Endothelial cell of umbilical vein (primary cell): Measurements from ENCODE around the gene UBE2H. TPM values are rescaled to one million over a fixed set of nuclear protein-coding genes. Genes with fewer than 3 reads are reported as not detected.

Source experiments
- BruUV-seq: library from RNA; stranded (reverse); fragments of 400-500 nt; replicated peaks from 2 replicates; lab custom pipeline; 2021; lab: Mats Ljungman, UMichigan
- CTCF ChIA-PET: fragments of 300-600, 350-600 bp; sonication (Branson Sonifier 250); formaldehyde crosslinking; loops from one replicate; lab custom pipeline; 2021; ENCODE audit warnings: antibody characterized with exemption, inconsistent platforms; lab: Charles Lee
- POLR2A ChIA-PET: fragments of 300-600, 350-600 bp; sonication (Branson Sonifier 250); formaldehyde crosslinking; loops from one replicate; lab custom pipeline; 2021; ENCODE audit warnings: antibody characterized with exemption, inconsistent platforms; lab: Charles Lee
- DNase-seq: peaks from one replicate; pipeline ENCODE4 v3.0.0-alpha.2; 2011; ENCODE audit warnings: low read depth, low spot score
- FAIRE-seq: peaks from 2 replicates; lab custom pipeline; 2011; peaks lifted over from hg19 to GRCh38; lab: Jason Lieb, UNC
- H2AFZ ChIP-seq: 2 replicates; pipeline ENCODE4 v1.6.0; 2012; ENCODE audit warnings: low read depth, low read length, control low read depth, inconsistent platforms
- H3K27ac ChIP-seq: 2 replicates; pipeline ENCODE4 v1.5.1; 2011; ENCODE audit warnings: low read depth, mild to moderate bottlenecking, control low read depth, low read length, moderate library complexity; ENCODE audit not compliant: insufficient read depth
- H3K27me3 ChIP-seq, 2 experiments: 2 replicates each; pipeline versions ENCODE4 v1.6.0 to v1.6.1; 2011; ENCODE audit warnings: low read length in 2 of 2, mixed read lengths in 1 of 2; ENCODE audit not compliant: control insufficient read depth in 2 of 2, insufficient read depth in 2 of 2
- H3K36me3 ChIP-seq, 2 experiments: 2 replicates in 1 of 2; 3 replicates in 1 of 2; pipeline ENCODE4 v1.5.1; 2011; ENCODE audit warnings: low read length in 2 of 2, mild to moderate bottlenecking in 1 of 2, moderate library complexity in 1 of 2; ENCODE audit not compliant: control insufficient read depth in 2 of 2, insufficient read depth in 2 of 2; ENCODE audit errors: extremely low read depth in 1 of 2
- H3K4me1 ChIP-seq: 3 replicates; pipeline ENCODE4 v1.5.1; 2011; ENCODE audit warnings: mild to moderate bottlenecking, low read length; ENCODE audit not compliant: control insufficient read depth, insufficient read depth; ENCODE audit errors: extremely low read depth
- H3K4me2 ChIP-seq: 2 replicates; pipeline ENCODE4 v1.6.1; 2011; ENCODE audit warnings: low read length, control low read depth, mixed read lengths; ENCODE audit not compliant: insufficient read depth
- H3K4me3 ChIP-seq, 3 experiments: fragments of 200-600 bp in 1 of 3; sonication (generic), shearing (Covaris generic) in 1 of 3; replicated peaks in 1 of 3; 2 replicates each; pipeline ENCODE4 v1.5.1; 2011 to 2016; ENCODE audit warnings: control low read depth in 3 of 3, low read length in 3 of 3, mild to moderate bottlenecking in 2 of 3, inconsistent platforms in 1 of 3, low read depth in 1 of 3, moderate library complexity in 1 of 3; ENCODE audit not compliant: insufficient read depth in 1 of 3
- H3K79me2 ChIP-seq: 2 replicates; pipeline ENCODE4 v1.6.0; 2012; ENCODE audit warnings: low read length, inconsistent platforms; ENCODE audit not compliant: control insufficient read depth, insufficient read depth
- H3K9ac ChIP-seq: replicated peaks from 2 replicates; pipeline ENCODE3; 2011; ENCODE audit warnings: low read length, control low read depth; ENCODE audit not compliant: insufficient read depth; ENCODE audit errors: extremely low read depth
- H3K9me1 ChIP-seq: replicated peaks from 3 replicates; pipeline ENCODE4 v1.6.0; 2011; ENCODE audit warnings: mild to moderate bottlenecking, low read length; ENCODE audit not compliant: control insufficient read depth, insufficient read depth; ENCODE audit errors: extremely low read depth
- H3K9me3 ChIP-seq: replicated peaks from 2 replicates; pipeline ENCODE4 v1.5.1; 2012; ENCODE audit warnings: low read length, inconsistent platforms; ENCODE audit not compliant: control insufficient read depth, insufficient read depth
- H4K20me1 ChIP-seq: replicated peaks from 2 replicates; pipeline ENCODE3; 2011; ENCODE audit warnings: mild to moderate bottlenecking, low read length; ENCODE audit not compliant: control insufficient read depth, insufficient read depth; ENCODE audit errors: extremely low read depth
- EZH2 ChIP-seq: IDR thresholded peaks from 2 replicates; pipeline ENCODE4 v1.6.1; 2012; ENCODE audit warnings: borderline replicate concordance, low read depth, mild to moderate bottlenecking, moderate library complexity, low read length, inconsistent platforms; ENCODE audit not compliant: severe bottlenecking
- FOS ChIP-seq: IDR thresholded peaks from 2 replicates; pipeline ENCODE4 v1.6.1; 2011; ENCODE audit warnings: mild to moderate bottlenecking, low read length, moderate library complexity, borderline replicate concordance; ENCODE audit not compliant: insufficient read depth
- GATA2 ChIP-seq: IDR thresholded peaks from 2 replicates; pipeline ENCODE4 v1.7.0; 2011; ENCODE audit warnings: low read depth, mild to moderate bottlenecking, moderate library complexity, mixed read lengths, low read length; ENCODE audit not compliant: insufficient read length, insufficient read depth
- JUN ChIP-seq: IDR thresholded peaks from 2 replicates; pipeline ENCODE4 v1.6.1; 2011; ENCODE audit warnings: borderline replicate concordance, low read depth; ENCODE audit not compliant: insufficient read length, insufficient read depth
- MYC ChIP-seq: IDR thresholded peaks from one replicate; pipeline ENCODE4 v1.6.1; 2011; ENCODE audit warnings: mild to moderate bottlenecking, low read depth, low read length
- POLR2A ChIP-seq: IDR thresholded peaks from 2 replicates; pipeline ENCODE4 v1.6.1; 2012; ENCODE audit warnings: low read depth, mild to moderate bottlenecking, control low read depth, low read length
- POLR2AphosphoS5 ChIP-seq: IDR thresholded peaks from 2 replicates; pipeline ENCODE4 v1.6.1; 2012; ENCODE audit warnings: low read depth, mild to moderate bottlenecking, control low read depth, low read length, moderate library complexity; ENCODE audit not compliant: insufficient read depth
- dilution Hi-C: fragments of 300-500 bp; cut with MboI; formaldehyde crosslinking; loops from one replicate; pipeline ENCODE4 v1.15.0; 2019; ENCODE audit warnings: low sequenced_read_pairs; ENCODE audit not compliant: extremely low pct_ligation_motif_present
- intact Hi-C: fragments of 100-400 bp; cut with micrococcal nuclease; formaldehyde crosslinking; loops from one replicate; pipeline ENCODE4 v1.10.0; 2022
- polyA plus RNA-seq, 4 experiments: library from polyadenylated mRNA; depleted of rRNA in 3 of 4; stranded (reverse) in 3 of 4; unstranded in 1 of 4; fragments of >200 nt; gene quantifications; 2 replicates each; pipeline versions ENCODE4 v1.2.1 to v1.2.3, GENCODE V29; 2011 to 2012; ENCODE audit warnings: missing spikeins in 1 of 4
- total RNA-seq: library from RNA; stranded (reverse); gene quantifications from 2 replicates; pipeline ENCODE4 v1.2.3, GENCODE V29; 2021
- TF ChIP-seq, protein P1 (sequence below): IDR thresholded peaks from 2 replicates; pipeline ENCODE4 v1.6.1; 2011; ENCODE audit not compliant: insufficient read depth, insufficient read length
- TF ChIP-seq, protein P2 (sequence below), 2 donors: IDR thresholded peaks; 1 replicate in 1 of 2; 2 replicates in 1 of 2; pipeline ENCODE4 v1.5.1; 2011; ENCODE audit warnings: low read length in 2 of 2, mild to moderate bottlenecking in 2 of 2, moderate library complexity in 2 of 2, control low read depth in 1 of 2, inconsistent platforms in 1 of 2, low read depth in 1 of 2; ENCODE audit not compliant: insufficient read depth in 1 of 2; ENCODE audit errors: extremely low read depth in 1 of 2

Gene UBE2H
- total and polyA plus RNA-seq, 2 donors (not counting 3 experiments of a cell fraction or from before 2014, with no cell fraction given): 51.7 to 90.1 TPM

DNA sequence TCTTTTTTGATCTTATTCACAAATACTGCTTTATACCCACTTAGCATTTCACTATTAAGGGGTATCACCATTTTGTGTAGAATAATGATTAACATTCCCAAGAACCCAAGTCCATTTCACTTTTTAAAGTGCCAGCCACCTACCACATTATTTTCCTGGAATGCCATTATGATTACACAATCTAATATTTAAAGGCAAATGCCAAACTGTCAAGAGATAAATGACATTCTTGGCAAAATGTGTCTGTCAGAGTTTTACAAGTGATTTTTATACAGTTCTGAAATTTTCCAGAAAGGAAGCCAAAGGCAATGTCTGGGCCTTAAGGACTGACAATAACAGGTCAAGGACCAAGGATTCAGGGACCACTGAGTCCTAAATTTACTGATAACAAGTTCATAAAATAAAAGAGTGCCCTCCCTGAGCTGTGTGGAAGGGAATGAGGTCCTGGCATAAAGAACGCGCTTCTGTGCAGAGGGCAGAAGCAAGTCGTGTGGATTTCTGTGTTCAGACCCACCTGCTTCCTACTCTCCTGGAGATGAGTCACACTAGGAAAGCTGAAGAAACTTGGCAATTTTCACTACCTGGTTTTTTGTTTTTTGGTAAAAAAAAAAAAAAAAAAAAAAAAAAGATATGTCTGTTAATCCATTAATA is 66.5 kb downstream of the UBE2H start:
- FAIRE-seq: no peak
- no peaks in the 10 kb centered on the region for H3K9me3 ChIP-seq
- DNase-seq: peak; percentile 48
- peaks cover 4% of the 10 kb centered on the region for H3K4me1 ChIP-seq
- no peaks in the 10 kb centered on the region for H3K9me1 ChIP-seq
- ChIA-PET CTCF (interaction anchor here (0.6 to 1.4 kb wide), 7 partner anchors 9 to 129 kb away, joined by 3 to 6 read pairs (median 3); no protein-coding TSS in a partner anchor), POLR2A (no interaction called here)
- no peaks in the 10 kb centered on the region for H3K27me3 ChIP-seq
- no peak overlapping the region for H2AFZ ChIP-seq
- H3K27ac ChIP-seq: no peak overlapping the region
- no peak overlapping the region for H3K4me2 ChIP-seq
- H3K4me3 ChIP-seq: no peak overlapping the region
- peaks cover 0 to 2% of the 10 kb centered on the region in 2 experiments for H3K36me3 ChIP-seq
- H3K9ac ChIP-seq: no peak overlapping the region
- no TSS peak for BruUV-seq
- H3K79me2 ChIP-seq: peaks cover 10% of the 10 kb centered on the region
- TF ChIP-seq, protein P1, sequence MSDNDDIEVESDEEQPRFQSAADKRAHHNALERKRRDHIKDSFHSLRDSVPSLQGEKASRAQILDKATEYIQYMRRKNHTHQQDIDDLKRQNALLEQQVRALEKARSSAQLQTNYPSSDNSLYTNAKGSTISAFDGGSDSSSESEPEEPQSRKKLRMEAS: no peak
- TF ChIP-seq EZH2: no peak
- no peak for TF ChIP-seq POLR2A
- no peak for TF ChIP-seq FOS
- no peak for TF ChIP-seq POLR2AphosphoS5
- TF ChIP-seq MYC: no peak
- TF ChIP-seq GATA2: no peak
- TF ChIP-seq, protein P2, sequence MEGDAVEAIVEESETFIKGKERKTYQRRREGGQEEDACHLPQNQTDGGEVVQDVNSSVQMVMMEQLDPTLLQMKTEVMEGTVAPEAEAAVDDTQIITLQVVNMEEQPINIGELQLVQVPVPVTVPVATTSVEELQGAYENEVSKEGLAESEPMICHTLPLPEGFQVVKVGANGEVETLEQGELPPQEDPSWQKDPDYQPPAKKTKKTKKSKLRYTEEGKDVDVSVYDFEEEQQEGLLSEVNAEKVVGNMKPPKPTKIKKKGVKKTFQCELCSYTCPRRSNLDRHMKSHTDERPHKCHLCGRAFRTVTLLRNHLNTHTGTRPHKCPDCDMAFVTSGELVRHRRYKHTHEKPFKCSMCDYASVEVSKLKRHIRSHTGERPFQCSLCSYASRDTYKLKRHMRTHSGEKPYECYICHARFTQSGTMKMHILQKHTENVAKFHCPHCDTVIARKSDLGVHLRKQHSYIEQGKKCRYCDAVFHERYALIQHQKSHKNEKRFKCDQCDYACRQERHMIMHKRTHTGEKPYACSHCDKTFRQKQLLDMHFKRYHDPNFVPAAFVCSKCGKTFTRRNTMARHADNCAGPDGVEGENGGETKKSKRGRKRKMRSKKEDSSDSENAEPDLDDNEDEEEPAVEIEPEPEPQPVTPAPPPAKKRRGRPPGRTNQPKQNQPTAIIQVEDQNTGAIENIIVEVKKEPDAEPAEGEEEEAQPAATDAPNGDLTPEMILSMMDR (IDR thresholded peaks at IDR 0.05; ENCODE audit: extremely low read depth in 1 of 2, insufficient read depth in 1 of 2, low read depth in 1 of 2, low read length in 2 of 2): no peak
- TF ChIP-seq JUN: no peak
- intact Hi-C loops: no loop called here
- peaks cover 3% of the 10 kb centered on the region for H4K20me1 ChIP-seq
- dilution Hi-C loops: no loop called here
